Measurements from ENCODE around the gene NEURL4. TPM values are rescaled to one million over a fixed set of nuclear protein-coding genes. Genes with fewer than 3 reads are reported as not detected.
A peak's percentile ranks its signal among the peaks of the same experiment; 100 is the strongest.

NEURL4 gene
- total RNA-seq, 4 donors from 2014 or later: 27.8 to 109 (median 35.0) TPM

DNA sequence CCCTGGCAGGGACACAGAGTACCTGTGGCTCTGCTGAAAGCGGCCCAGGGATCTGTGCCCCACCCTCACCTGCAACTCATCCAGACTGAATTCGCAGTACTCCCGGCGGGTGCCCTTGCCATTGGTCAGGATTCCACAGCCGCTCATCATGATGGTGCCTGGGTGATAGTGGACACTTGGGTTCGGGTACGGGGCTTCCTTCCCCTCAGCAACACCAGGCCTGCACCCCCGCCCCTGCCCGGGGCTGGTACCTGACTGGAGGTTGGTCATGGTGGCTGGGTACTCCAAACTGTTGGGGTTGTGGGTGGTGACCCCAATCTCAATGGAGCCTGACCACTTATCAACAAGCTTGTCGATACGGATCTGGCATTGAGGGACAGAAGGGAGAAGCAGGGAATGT is 2.9 kb downstream of the NEURL4 start:
- Histone ChIP-seq H3K27me3 (no peaks in the 10 kb centered on the region), H3K9me3 (no peaks in the 10 kb centered on the region), H3K4me1 (peaks cover 7 to 21% (median 14%) of the 10 kb centered on the region in 4 donors), H3K36me3 (peaks cover 0 to 12% (median 6%) of the 10 kb centered on the region in 4 donors), H3K4me3 (no peak overlapping the region), H3K27ac (no peak overlapping the region)
- in situ Hi-C loops (cut with MboI; ENCODE audit: low pct_ligation_motif_present in 1 of 4, low pct_unique_long_range_greater_than_20kb in 1 of 4, low sequenced_read_pairs in 3 of 4) (loop anchor here in 1 of 4 donors (25.0 kb wide), 1 partner anchor 289 kb away; the partner anchor contains the start of genes SLC16A11 and SLC16A13), intact Hi-C loops (cut with DNase I; ENCODE audit: low total_unique reads) (no loop called here)
- DNase-seq: no peak
- 96% methylated on average over 10 of the region's 11 CpGs; no CpG with 5 or more reads in 1 of the 2 donors for WGBS, 2 donors (ENCODE audit: low coverage in 1 of 2)
- TF ChIP-seq POLR2A (IDR thresholded peaks at IDR 0.05) (no peak), EP300 (IDR thresholded peaks at IDR 0.05; ENCODE audit: low read depth) (no peak), POLR2AphosphoS5 (IDR thresholded peaks at IDR 0.05) (no peak)
- TF ChIP-seq, protein P1, sequence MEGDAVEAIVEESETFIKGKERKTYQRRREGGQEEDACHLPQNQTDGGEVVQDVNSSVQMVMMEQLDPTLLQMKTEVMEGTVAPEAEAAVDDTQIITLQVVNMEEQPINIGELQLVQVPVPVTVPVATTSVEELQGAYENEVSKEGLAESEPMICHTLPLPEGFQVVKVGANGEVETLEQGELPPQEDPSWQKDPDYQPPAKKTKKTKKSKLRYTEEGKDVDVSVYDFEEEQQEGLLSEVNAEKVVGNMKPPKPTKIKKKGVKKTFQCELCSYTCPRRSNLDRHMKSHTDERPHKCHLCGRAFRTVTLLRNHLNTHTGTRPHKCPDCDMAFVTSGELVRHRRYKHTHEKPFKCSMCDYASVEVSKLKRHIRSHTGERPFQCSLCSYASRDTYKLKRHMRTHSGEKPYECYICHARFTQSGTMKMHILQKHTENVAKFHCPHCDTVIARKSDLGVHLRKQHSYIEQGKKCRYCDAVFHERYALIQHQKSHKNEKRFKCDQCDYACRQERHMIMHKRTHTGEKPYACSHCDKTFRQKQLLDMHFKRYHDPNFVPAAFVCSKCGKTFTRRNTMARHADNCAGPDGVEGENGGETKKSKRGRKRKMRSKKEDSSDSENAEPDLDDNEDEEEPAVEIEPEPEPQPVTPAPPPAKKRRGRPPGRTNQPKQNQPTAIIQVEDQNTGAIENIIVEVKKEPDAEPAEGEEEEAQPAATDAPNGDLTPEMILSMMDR (IDR thresholded peaks at IDR 0.05): no peak

DNA sequence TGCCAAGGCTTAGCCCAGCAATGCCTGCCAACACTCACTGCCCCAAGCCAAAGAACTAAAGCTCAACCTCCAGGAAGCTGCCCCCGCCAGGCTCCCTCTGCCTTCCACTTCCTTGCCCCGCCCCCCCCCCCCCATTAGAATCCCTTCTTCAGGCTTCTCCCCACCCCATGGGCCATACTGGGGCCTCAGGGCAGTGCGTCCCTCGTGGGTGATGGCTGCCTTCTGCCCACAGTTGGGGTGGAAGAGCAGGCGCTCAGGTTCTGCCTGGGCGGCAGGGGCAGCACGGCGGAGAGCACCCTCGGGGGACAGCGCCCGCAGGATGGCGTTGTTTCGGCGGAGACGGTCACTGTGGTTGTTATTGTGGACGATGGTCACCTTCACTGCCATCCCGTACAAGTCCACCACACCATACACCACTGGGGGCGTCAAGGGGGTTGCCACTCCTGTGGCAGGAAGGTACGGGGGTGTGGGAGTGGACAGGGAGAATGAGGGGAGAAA is 4.1 kb downstream of the NEURL4 start:
- peaks cover 3 to 13% (median 7%) of the 10 kb centered on the region in 4 donors for H3K4me1 ChIP-seq
- no peaks in the 10 kb centered on the region for H3K9me3 ChIP-seq
- peaks cover 0 to 22% (median 6%) of the 10 kb centered on the region in 4 donors for H3K36me3 ChIP-seq
- H3K4me3 ChIP-seq: no peak overlapping the region
- in situ Hi-C loops (cut with MboI; ENCODE audit: low pct_ligation_motif_present in 1 of 4, low pct_unique_long_range_greater_than_20kb in 1 of 4, low sequenced_read_pairs in 3 of 4): loop anchor here in 1 of 4 donors (25.0 kb wide), 1 partner anchor 288 kb away; the partner anchor contains the start of genes SLC16A11 and SLC16A13
- DNase-seq: no peak
- H3K27ac ChIP-seq: no peak overlapping the region
- no peaks in the 10 kb centered on the region for H3K27me3 ChIP-seq
- 94% methylated on average over 19 of the region's 19 CpGs; no CpG with 5 or more reads in 1 of the 2 donors for WGBS, 2 donors (ENCODE audit: low coverage in 1 of 2)
- intact Hi-C loops (cut with DNase I; ENCODE audit: low total_unique reads): no loop called here
- TF ChIP-seq POLR2AphosphoS5 (IDR thresholded peaks at IDR 0.05): no peak
- TF ChIP-seq, protein P1 (IDR thresholded peaks at IDR 0.05): no peak
- no peak for TF ChIP-seq POLR2A (IDR thresholded peaks at IDR 0.05)

DNA sequence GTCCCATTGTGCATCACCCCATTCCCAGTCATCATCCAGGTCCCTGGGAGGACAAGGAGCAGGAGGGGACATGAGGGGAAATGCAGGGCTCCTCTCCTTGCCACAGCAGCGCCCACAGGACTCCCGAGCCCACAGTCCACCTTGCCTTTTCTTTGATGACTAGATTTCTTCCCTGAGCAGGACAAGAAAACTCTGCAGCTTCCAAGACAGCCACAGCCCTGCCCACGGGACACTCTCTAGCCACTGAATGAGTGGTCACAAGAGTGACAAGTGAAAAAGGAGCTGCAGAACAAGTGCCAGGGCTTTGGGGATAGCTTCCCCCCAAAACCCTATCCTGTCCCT is 4.7 kb downstream of the NEURL4 start:
- WGBS, 2 donors (ENCODE audit: low coverage in 1 of 2): 82% methylated on average over 3 of the region's 3 CpGs; no CpG with 5 or more reads in 1 of the 2 donors
- Histone ChIP-seq H3K27ac (no peak overlapping the region), H3K4me1 (peaks cover 3 to 12% (median 7%) of the 10 kb centered on the region in 4 donors), H3K9me3 (no peaks in the 10 kb centered on the region), H3K36me3 (peaks cover 0 to 23% (median 6%) of the 10 kb centered on the region in 4 donors), H3K4me3 (no peak overlapping the region), H3K27me3 (no peaks in the 10 kb centered on the region)
- TF ChIP-seq, protein P1 (IDR thresholded peaks at IDR 0.05): peak in 2 of 5 experiments; percentile 7 to 24
- TF ChIP-seq EP300 (IDR thresholded peaks at IDR 0.05; ENCODE audit: low read depth): no peak
- no peak for DNase-seq
- in situ Hi-C loops (cut with MboI; ENCODE audit: low pct_ligation_motif_present in 1 of 4, low pct_unique_long_range_greater_than_20kb in 1 of 4, low sequenced_read_pairs in 3 of 4): no loop called here
- intact Hi-C loops (cut with DNase I; ENCODE audit: low total_unique reads): no loop called here

DNA sequence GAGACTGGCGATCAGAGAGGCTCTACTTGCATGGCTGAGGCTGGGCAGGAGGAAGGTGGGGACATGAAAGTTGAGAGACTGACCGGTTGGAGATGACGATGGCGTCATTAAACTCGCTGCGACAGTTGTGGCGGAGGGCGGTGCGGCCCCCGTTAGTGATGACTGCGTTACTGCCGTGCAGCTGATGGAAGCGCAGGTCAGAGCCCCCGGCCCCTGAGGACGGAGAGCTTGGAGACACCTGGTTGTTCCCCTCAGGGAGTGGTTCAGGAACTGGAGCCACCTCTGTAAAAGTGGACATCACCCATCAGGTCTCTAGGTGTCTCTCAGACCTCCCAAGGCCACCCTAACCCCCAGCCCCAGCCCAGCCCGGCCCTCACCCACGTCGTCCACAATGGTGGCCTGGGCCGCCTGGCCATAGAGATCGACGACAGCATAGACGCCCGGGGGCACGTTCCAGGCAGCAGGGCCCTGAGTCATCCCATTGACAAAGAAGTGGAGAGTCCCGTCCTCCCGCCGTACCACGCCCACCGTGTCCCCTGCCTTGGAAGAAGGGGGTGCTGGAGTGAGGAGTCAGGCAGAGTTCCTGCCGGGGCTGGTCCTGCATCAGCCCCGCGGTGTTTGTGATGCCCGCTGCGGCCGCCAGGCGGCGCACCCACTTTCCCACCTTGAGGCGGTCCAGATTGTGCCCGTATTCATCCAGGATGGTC is 5.3 kb downstream of the NEURL4 start:
- in situ Hi-C loops (cut with MboI; ENCODE audit: low pct_ligation_motif_present in 1 of 4, low pct_unique_long_range_greater_than_20kb in 1 of 4, low sequenced_read_pairs in 3 of 4): no loop called here
- intact Hi-C loops (cut with DNase I; ENCODE audit: low total_unique reads): no loop called here
- WGBS, 2 donors (ENCODE audit: low coverage in 1 of 2): 66% methylated on average over 39 of the region's 39 CpGs; no CpG with 5 or more reads in 1 of the 2 donors
- peak; percentile 65 for DNase-seq
- Histone ChIP-seq H3K4me1 (peaks cover 3 to 12% (median 7%) of the 10 kb centered on the region in 4 donors), H3K4me3 (no peak overlapping the region), H3K27ac (no peak overlapping the region), H3K27me3 (no peaks in the 10 kb centered on the region), H3K36me3 (peaks cover 0 to 23% (median 6%) of the 10 kb centered on the region in 4 donors), H3K9me3 (no peaks in the 10 kb centered on the region)
- TF ChIP-seq, protein P1 (IDR thresholded peaks at IDR 0.05): peak; percentile 78 to 91 (median 87)
- no peak for TF ChIP-seq POLR2A (IDR thresholded peaks at IDR 0.05)
